LHCN-M2 (cell line): Measurements from ENCODE around the gene ALS2CL. TPM values are rescaled to one million over a fixed set of nuclear protein-coding genes. Genes with fewer than 3 reads are reported as not detected.

Experiments
- DNase-seq: peaks from one replicate; pipeline ENCODE4 v3.0.0-alpha.2; 2012; ENCODE audit warnings: low read depth
- total RNA-seq: library from RNA; depleted of rRNA; stranded (reverse); fragments of >200 nt; gene quantifications from 2 replicates; pipeline ENCODE4 v1.2.3, GENCODE V29; 2014

The ALS2CL gene
- total RNA-seq, 1 experiment from 2014 or later: 0.23 TPM

GRCh38 chr3:46679681-46680080 is 13.8 kb downstream of the ALS2CL start:
- no peak for DNase-seq

DNA sequence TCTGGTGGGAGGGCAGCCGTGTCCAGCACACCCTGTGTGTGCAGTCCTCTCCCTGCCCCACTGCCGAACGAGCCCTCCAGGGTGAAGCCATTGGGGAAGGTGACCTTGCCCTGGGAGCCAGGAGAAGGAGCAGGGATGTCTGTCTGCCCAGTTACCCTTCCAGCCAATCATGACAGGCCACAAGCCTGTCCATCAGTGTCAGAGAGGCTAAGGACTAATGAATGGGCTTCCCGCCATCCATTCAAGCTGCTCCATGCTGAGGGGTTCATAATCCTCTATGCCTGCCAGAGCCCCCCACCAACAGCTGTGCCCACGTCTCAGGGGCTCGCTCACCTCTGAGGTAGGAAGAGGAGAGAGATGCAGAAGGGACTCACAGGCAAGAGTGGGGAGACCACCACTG is 15.2 kb downstream of the ALS2CL start:
- DNase-seq: no peak

GRCh38 chr3:46677411-46677726 is 16.1 kb downstream of the ALS2CL start:
- no peak for DNase-seq

DNA sequence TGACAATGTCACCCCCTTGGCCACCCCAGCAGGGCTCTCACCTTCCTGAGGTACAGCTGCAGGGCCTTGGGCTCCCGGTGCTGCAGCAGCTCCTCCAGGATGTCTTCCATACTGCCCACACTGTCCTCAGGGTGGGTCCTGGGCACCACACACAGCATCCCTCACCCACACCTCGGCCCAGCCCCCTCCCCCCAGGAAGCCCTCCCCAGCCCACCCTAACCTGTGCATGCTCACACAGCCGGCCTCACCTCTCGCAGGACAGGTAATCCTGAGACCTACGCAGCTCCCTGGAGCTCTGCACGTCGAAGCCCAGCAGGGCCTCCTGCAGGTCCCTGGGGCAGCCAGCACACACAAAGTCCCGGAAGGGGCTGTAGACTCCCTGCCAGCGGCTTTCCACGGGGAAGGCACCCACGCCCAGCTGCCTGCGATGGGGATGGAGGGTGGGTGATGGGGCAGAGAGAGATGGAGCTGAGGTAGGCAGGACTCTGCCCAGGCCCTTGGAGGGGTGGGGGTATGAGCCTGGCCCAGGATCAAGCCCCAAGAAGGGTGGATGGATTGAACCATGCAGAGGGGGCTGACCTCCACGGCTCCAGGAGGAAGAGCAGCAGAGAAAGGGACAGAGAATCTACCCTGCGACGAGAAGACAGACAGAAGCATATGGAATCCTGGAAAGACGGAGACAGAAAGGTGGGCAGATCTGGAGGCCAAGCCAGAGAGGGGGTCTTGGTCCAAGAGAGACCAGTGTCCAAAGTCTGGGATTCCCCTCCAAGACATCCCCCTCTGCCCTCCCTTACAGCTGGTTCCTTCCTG is 16.7 kb downstream of the ALS2CL start:
- DNase-seq: no peak

DNA sequence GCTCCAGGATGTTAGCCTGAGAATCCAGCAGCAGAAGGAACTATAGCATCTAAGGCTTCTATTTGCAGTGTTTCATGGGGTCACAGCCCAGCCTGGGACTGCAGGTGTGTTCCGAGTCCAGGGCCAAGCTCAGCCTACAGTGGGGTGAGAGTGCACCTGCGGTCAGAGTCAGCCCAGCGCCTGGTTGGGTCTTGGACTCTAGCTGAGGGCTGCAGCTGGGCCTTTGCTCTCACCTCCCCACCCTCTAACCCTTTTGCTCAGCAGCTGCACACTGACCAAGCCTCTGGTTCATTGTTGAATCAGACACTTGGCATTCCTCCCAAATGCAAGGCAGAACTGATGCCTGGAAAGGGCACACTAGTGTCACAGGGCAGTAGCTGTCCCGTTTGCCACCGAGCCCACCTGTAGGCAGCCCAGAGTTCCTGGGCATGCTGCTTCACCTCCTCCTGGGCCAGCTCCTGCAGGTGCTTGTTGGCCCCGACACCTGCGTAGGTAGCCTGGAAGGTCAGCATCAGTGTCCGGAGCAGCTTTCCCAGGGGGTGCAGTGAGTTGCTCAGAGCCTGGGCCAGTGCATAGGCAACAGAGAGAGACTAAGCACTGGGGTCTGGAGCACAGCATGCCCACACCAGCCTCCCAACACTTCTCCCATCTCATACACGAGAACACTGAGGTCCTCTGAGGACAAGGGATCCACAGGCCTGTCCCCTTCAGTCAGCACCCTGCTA is 17.5 kb downstream of the ALS2CL start:
- DNase-seq: peak; percentile 79

DNA sequence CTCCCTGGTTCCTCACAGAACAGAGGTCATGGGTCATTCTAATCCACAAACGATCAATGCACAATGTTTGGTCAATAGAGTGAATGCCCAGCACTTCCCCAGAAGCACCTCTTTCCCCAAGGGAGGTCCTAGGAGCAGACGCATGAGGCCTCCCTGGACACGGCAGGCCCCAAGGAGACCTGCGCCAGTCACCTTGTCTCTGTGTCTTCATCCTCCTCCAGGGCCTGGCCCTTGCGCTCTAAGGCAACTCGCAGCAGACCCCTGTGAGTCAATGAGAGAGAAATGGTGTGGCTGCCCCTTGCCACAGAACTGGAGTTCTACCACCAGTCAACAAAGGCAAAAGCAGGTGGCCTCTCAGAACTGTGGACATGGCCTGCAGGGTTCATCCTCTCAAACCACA is 18.1 kb downstream of the ALS2CL start:
- no peak for DNase-seq

DNA sequence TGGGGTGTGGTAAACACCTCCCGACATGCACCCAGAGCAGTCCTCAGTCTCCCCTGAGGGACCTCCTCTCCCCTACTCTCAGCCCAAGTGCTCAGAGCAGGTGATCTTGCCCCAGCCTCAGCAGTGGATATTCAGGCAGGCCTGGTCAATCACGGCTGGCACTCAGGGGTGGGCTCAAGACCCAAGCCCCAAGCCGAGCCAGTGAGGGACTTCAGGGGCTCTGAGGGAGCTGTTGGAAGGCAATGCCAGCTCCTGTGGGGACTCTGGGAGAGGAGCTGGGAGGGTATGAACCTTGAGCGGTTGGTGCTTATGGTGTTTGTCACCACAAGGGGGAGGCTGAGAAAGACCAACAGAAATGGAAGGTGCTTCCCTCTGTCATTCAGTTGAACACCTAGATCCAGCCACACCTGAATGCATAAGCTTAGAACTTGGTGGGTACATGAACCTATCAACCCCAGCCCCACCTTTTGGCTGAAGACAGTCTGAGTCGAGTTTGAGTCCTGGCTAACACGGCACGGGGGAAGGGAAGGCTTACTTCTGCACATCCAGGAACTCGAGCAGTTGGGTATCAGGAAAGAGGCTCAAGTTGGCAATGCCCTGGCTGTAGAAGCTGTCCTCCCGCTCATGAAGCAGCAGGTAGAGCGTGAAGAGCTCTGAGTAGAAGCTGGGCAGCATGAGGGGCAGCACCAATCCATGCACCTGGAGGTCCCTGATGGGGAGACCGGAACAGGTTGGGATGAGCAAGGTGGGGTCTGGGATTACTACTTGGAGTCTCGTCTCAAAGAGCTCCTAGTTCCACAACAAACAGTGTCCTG is 19.2 kb downstream of the ALS2CL start:
- DNase-seq: no peak

- no peak for DNase-seq
These were observed 20.1 kb downstream of the ALS2CL start for GRCh38 chr3:46673151-46674030.

DNA sequence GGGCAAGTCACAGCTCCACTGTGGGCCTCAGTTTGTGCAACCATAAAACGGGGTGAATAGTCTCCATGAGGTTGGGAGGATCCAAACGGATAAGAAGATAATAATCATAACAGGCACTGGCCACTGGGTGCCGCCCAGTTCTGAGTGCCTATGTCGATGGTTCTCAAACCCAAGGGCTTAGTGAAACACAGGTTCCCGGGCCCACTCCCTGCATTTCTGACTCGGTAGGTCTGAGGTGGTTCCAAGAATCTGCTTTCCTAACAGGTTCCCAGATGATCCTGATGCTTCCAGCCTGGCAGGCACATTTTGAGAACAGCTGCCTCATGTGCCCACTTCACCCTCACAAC is 21.2 kb downstream of the ALS2CL start:
- DNase-seq: no peak

DNA sequence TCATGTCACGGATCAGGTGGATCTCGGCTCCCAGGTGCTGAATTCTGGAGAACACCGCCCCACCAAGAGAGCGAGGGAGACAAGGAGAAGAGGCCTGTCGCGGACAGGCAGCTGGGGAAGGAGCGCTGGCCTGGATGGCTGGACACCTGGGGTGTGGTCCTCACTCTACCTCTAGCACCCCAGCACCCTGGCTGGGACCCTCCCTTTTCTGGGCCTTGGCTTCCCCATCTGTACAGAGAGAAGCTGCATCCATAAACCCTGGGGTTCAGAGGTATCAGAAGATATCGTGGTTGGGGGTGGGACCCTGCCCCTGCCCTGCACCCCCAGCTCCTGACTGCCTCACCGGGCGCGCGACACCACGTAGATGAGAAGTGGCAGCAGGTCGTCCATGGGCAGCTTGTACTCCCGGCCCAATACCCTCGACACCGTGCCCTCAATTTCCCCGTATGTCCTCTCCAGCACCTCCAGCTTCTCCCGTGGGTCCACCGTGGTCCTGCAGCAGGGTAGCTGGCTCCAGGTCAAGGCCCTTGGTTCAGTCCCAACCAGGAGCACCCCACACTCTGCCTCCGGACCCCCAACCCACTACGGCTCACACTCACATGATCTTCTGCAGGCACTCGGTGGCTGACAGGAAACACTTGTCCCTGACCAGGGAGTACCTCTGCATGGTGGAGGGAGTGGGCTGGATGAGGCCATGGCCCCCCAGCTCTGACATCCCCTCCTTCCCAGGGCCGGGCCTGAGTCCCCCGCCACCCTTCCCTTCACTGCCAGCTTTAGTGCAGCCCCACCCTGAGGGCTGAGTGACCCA is 21.7 kb downstream of the ALS2CL start:
- no peak for DNase-seq

DNA sequence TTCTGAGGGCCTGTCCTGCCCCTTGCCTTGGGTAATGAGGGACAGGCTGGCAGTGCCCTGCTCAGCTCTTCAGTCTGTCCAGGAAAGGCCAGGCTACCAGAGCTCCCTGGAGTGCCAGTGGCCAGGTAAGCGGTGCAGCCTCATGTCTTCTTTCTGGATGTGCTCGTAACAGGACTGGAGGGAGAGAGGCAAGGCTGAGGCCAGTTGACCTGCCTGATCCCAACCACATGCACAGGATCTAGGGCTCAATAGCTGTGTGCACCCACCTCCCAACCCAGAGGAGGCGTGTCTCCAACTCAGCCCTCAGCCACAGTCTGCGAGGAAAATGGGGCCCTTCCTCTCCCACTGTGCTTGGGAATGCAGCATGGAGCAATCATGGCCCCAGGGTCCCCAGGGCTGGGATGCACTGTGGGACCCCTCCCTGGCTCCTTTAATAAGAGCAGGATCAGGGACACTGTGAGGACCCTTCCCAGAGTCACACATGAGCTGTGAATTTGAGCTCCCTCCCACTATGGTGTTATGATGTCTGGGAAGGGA is 22.5 kb downstream of the ALS2CL start:
- DNase-seq: no peak

GRCh38 chr3:46670000-46670890 is 23.2 kb downstream of the ALS2CL start:
- no peak for DNase-seq

DNA sequence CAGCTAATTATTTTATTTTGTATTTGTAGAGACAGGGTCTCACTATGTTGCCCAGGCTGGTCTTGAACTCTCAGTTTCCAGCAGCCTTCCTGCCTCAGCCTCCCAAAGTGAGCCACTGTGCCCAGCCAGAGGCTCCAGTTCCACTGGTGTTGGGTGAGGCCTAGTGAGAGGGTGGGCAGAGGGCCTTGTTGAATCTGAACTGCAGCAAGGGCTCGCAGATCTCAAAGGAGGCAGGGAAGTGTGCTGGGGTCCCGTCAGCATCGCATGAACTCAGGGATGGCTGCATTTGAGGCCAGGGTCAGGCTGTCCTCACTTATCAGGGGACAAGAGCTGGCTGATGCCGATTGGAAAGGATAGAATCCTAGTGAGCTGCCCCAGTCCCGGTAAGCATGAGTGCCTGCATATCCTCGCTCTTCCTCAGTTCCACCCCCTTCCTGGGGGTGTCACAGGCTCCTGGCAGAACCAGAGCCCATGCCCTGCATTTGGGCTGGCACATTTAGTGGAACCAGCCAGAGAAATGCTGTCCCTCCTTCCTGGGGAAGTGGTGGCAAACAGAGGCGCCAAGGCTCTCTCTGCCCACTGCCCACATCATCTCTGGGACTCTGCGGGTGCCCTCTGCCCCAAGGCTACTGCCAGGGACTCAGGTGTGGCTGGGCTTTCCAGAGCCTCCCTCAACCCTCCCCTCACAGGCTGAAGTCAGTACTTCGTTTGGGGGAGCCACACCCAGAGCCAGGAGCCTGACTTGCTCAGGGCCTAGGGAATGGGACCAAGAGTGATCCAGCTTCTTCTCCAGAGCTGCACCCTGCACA is 24.1 kb downstream of the ALS2CL start:
- DNase-seq: no peak

GRCh38 chr3:46668591-46668990 is 24.9 kb downstream of the ALS2CL start:
- DNase-seq: no peak

DNA sequence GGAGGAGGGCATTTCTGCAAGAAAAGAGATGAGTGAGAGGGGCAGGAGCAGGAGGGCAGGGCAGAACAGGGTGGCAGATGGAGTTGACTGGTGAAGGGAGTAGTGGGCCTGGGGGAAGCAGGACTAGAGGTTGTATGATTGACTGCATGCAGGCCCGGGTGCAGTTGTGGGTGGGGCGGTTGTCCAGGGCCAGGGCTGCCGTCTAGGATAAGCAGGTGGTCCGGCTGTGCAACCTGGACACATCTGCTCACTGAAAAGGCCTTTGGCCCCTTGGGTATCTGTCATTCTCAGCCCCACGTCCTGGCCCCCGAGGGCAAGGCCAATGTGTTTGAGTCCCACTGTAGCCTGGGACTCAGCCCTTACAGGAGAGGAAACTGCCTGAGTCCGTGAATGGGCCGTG is 25.4 kb downstream of the ALS2CL start:
- DNase-seq: no peak

- no peak for DNase-seq
These were observed 25.8 kb downstream of the ALS2CL start for GRCh38 chr3:46667657-46668056.

DNA sequence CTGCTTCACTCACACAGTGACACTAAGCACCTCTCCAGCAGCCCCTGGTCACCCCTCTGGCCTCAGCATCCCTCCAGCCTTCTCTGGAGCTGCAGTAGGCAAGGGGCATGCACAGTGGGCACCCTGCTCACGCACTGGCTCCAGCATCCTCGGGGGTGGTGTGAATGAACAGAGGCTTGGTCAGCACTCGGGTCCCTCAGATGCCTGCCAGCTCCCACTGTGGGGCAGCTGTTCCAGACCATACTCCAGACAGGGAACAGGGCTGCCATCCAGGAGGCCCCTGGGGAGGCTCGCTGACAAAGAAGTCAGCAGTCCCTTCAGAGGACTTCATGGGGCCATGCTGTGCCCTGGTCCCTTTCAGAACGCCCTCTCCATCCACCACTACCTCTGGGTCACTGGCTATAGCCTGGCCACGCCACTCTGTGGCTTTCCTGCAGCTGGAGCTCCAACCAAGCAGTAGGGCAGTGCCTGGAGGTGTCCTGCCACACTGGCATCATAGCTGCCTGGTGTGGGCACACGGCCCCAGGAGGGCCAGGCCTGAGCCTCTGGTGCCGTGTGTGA is 26.3 kb downstream of the ALS2CL start:
- DNase-seq: no peak

DNA sequence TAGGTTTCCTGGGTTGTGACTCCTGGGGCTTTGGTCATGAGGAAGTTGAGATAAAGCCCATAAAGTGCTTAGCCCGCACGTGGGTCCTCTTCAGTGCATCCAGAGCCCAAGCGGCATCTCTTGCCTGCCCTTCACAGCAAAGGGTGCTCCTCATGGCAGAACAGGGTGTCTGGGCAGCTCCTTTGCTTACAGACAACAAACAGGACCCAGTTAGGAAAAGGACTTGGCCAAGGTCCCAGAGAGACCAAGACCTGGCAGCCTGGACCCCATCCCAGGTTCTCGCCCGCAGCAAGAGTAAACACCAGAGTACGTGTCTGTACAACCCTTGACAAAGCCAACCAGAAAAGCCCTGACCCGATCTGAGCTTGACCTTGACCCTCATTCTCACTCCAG is 27.0 kb downstream of the ALS2CL start:
- DNase-seq: no peak
